SU-DHL-6 (cell line): ENCODE results near the gene ENTREP3.

Experiments used
- H2AFZ ChIP-seq: fragments of 200-600 bp; sonication (generic); 2 replicates; pipeline ENCODE4 v1.6.1; 2014; ENCODE audit warnings: low read depth, mild to moderate bottlenecking, moderate library complexity, mixed read lengths, antibody characterized with exemption, low read length; ENCODE audit not compliant: severe bottlenecking
- H3F3A ChIP-seq: fragments of 200-600 bp; shearing (Covaris generic); 2 replicates; pipeline ENCODE4 v1.6.0; 2016; ENCODE audit warnings: antibody characterized with exemption, mild to moderate bottlenecking; ENCODE audit not compliant: insufficient read depth
- H3K27ac ChIP-seq: fragments of 200-600 bp; sonication (generic); 2 replicates; pipeline ENCODE4 v1.5.1; 2016; ENCODE audit warnings: low read depth, mild to moderate bottlenecking, low read length, moderate library complexity, mixed read lengths
- H3K27me3 ChIP-seq: fragments of 200-600 bp; sonication (generic), shearing (Covaris generic); 2 replicates; pipeline ENCODE4 v1.6.0; 2014; ENCODE audit warnings: mild to moderate bottlenecking, low read length
- H3K36me3 ChIP-seq: fragments of 200-600 bp; sonication (generic); 2 replicates; pipeline ENCODE4 v1.6.1; 2014; ENCODE audit warnings: mild to moderate bottlenecking, low read length, mixed read lengths
- H3K4me2 ChIP-seq: fragments of 300-600, 200-600 bp; shearing (Covaris generic), sonication (generic); 2 replicates; pipeline ENCODE4 v1.6.0; 2014; ENCODE audit warnings: low read length, low read depth, mild to moderate bottlenecking; ENCODE audit not compliant: poor library complexity, severe bottlenecking
- H3K4me3 ChIP-seq: fragments of 200-600 bp; sonication (generic); 2 replicates; pipeline ENCODE4 v1.5.1; 2014; ENCODE audit warnings: antibody characterized with exemption, low read length, mild to moderate bottlenecking, mixed read lengths; ENCODE audit not compliant: insufficient read depth, poor library complexity, severe bottlenecking
- H3K79me2 ChIP-seq: fragments of 200-600 bp; sonication (generic); 2 replicates; pipeline ENCODE4 v1.6.1; 2014; ENCODE audit warnings: mild to moderate bottlenecking, low read length, moderate library complexity; ENCODE audit not compliant: insufficient read depth
- H3K9ac ChIP-seq: fragments of 200-600 bp; sonication (generic); 2 replicates; pipeline ENCODE4 v1.7.0; 2014; ENCODE audit warnings: mild to moderate bottlenecking, low read length
- H3K9me2 ChIP-seq: fragments of 200-600 bp; sonication (generic); replicated peaks from 2 replicates; pipeline ENCODE4 v1.6.1; 2014; ENCODE audit warnings: low read length; ENCODE audit not compliant: insufficient read depth
- H3K9me3 ChIP-seq: fragments of 200-600 bp; sonication (generic); 2 replicates; pipeline ENCODE4 v1.6.1; 2014; ENCODE audit warnings: low read length, mixed read lengths; ENCODE audit not compliant: insufficient read depth
- H4K20me1 ChIP-seq: fragments of 200-600 bp; sonication (generic); 2 replicates; pipeline ENCODE4 v1.6.1; 2014; ENCODE audit warnings: low read depth, mild to moderate bottlenecking, antibody characterized with exemption, low read length, moderate library complexity, mixed read lengths
- EZH2phosphoT487 ChIP-seq: fragments of 200-600 bp; sonication (generic), shearing (Covaris generic); conservative IDR thresholded peaks from 2 replicates; pipeline ENCODE4 v1.6.1; 2018; ENCODE audit warnings: mild to moderate bottlenecking, antibody characterized with exemption, low read length, moderate library complexity, mixed read lengths
- TF ChIP-seq, protein P1 (sequence below): fragments of 200-600 bp; sonication (generic); IDR thresholded peaks from one replicate; pipeline ENCODE4 v1.5.1; 2017; ENCODE audit warnings: antibody characterized with exemption, mild to moderate bottlenecking, low read length, moderate library complexity; ENCODE audit not compliant: insufficient read depth, poor library complexity, severe bottlenecking

Gene ENTREP3

DNA sequence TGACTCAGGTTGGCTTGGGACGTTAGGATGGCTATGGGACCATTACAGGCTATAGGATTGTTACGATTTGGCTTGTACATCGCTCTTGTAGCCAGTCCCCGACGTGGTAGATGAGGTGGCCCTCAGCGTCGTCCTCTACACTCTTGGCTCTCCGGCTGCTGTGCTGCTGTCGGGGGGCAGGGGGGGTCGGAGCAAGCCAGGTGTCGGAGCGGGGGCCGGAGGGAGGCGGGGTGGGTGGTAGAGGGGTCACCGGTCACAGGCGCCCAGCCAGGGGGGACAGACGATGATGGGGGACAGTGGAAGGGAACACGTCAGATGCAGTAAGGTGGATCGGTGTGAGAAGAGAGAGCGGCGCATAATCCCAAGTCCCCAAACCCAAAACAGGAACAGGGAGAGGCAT, 13.3 kb upstream of the ENTREP3 start:
- H3K9me2 ChIP-seq, result no peaks in the 10 kb centered on the region
- TF ChIP-seq EZH2phosphoT487, result no peak
- TF ChIP-seq, protein P1, sequence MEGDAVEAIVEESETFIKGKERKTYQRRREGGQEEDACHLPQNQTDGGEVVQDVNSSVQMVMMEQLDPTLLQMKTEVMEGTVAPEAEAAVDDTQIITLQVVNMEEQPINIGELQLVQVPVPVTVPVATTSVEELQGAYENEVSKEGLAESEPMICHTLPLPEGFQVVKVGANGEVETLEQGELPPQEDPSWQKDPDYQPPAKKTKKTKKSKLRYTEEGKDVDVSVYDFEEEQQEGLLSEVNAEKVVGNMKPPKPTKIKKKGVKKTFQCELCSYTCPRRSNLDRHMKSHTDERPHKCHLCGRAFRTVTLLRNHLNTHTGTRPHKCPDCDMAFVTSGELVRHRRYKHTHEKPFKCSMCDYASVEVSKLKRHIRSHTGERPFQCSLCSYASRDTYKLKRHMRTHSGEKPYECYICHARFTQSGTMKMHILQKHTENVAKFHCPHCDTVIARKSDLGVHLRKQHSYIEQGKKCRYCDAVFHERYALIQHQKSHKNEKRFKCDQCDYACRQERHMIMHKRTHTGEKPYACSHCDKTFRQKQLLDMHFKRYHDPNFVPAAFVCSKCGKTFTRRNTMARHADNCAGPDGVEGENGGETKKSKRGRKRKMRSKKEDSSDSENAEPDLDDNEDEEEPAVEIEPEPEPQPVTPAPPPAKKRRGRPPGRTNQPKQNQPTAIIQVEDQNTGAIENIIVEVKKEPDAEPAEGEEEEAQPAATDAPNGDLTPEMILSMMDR, result no peak
- peaks cover 29% of the 10 kb centered on the region for H3K36me3 ChIP-seq
- H3K4me3 ChIP-seq, result no peak overlapping the region
- H3K79me2 ChIP-seq, result peaks cover 22% of the 10 kb centered on the region
- no peaks in the 10 kb centered on the region for H3K27me3 ChIP-seq
- peaks cover 17% of the 10 kb centered on the region for H3F3A ChIP-seq
- H3K9ac ChIP-seq, result no peak overlapping the region
- no peak overlapping the region for H3K27ac ChIP-seq
- H2AFZ ChIP-seq, result no peak overlapping the region
- H3K9me3 ChIP-seq, result no peaks in the 10 kb centered on the region
- no peaks in the 10 kb centered on the region for H4K20me1 ChIP-seq
- H3K4me2 ChIP-seq, result no peak overlapping the region

DNA sequence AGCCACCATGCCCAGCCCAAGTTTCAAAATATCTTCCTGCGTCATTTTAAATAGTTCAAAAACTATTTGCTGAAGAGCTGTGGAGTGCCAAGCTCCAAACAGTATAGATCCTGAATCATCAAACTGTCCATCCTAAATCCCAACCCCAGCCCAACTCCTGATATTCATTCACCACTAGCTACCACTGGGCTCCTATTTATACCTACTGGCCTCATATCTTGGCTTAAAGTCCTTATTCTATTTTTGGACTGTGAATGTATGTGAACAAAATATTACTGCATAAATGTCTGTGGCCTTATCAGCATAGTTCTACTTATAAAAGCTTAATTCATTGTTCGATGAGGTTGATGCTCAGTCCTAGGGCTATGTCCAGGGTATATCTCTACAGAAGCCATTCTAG, 12.1 kb upstream of the ENTREP3 start:
- no peaks in the 10 kb centered on the region for H3K27me3 ChIP-seq

DNA sequence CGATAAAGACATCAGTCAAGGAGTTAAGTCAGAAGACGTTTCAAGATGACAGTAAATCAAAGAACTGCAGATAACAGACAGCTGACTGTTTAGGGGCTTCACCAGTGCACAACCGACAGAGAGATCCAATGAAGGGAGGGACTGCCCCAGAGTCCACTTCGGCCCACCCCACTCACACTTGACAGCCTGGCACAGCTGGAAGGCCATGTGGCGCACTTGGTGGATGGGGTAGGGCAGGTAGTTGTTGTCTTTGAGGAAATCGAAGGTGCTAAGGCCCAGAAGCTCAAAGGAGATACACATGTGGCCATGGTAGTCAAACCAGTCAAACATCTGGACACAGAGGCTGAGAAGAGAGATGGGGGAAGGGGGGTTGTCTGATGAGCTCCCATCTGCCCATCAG, 11.3 kb upstream of the ENTREP3 start:
- H3K27me3 ChIP-seq, result no peaks in the 10 kb centered on the region
- H3F3A ChIP-seq, result peaks cover 29% of the 10 kb centered on the region
- H3K9me2 ChIP-seq, result no peaks in the 10 kb centered on the region
- H3K36me3 ChIP-seq, result peaks cover 29% of the 10 kb centered on the region
- no peak overlapping the region for H3K27ac ChIP-seq
- no peak overlapping the region for H3K4me2 ChIP-seq
- H2AFZ ChIP-seq, result no peak overlapping the region
- no peaks in the 10 kb centered on the region for H3K9me3 ChIP-seq
- no peak overlapping the region for H3K9ac ChIP-seq
- peaks cover 7% of the 10 kb centered on the region for H3K79me2 ChIP-seq
- TF ChIP-seq, protein P1, result no peak
- no peak for TF ChIP-seq EZH2phosphoT487
- H4K20me1 ChIP-seq, result no peaks in the 10 kb centered on the region
- no peak overlapping the region for H3K4me3 ChIP-seq

More for the DNA sequence above, 12.1 kb upstream of the ENTREP3 start:
- TF ChIP-seq EZH2phosphoT487, result no peak
- TF ChIP-seq, protein P1, result no peak
- Histone ChIP-seq H3K4me2 (no peak overlapping the region), H3K9me2 (no peaks in the 10 kb centered on the region), H3F3A (peaks cover 29% of the 10 kb centered on the region), H3K36me3 (peaks cover 29% of the 10 kb centered on the region), H3K79me2 (peaks cover 11% of the 10 kb centered on the region), H3K9ac (no peak overlapping the region), H3K27ac (no peak overlapping the region), H2AFZ (no peak overlapping the region), H3K4me3 (no peak overlapping the region), H4K20me1 (no peaks in the 10 kb centered on the region), H3K9me3 (no peaks in the 10 kb centered on the region)

DNA sequence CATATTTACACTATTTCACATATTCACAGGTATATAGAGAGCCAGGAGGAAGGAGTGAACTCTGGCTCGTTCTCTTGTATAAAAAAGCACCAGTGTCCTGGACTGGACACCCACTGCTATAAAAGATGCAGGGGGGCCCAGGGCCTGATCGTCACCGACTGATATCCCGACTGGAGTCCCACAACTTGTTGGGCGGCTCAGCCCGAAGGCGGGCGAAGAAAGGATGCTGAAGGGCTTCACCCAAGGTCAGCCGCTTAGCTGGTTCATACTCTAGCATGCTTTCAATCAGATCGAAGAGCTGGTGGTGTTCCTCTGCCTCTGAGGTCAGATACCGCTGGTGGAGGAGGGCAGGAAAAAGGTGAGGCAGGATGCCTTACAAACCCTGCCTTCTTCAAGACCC, 7.8 kb upstream of the ENTREP3 start:
- Histone ChIP-seq H3K9me2 (no peaks in the 10 kb centered on the region), H3F3A (peaks cover 29% of the 10 kb centered on the region), H3K36me3 (peaks cover 16% of the 10 kb centered on the region)

More for the DNA sequence above, 7.8 kb upstream of the ENTREP3 start:
- no peaks in the 10 kb centered on the region for H4K20me1 ChIP-seq
- H3K27me3 ChIP-seq, result no peaks in the 10 kb centered on the region
- peaks cover 19% of the 10 kb centered on the region for H3K79me2 ChIP-seq
- H3K9me3 ChIP-seq, result no peaks in the 10 kb centered on the region
- peak overlapping the region; percentile 85; the same call in 1 of the 2 replicates for H3K9ac ChIP-seq
- no peak overlapping the region for H3K27ac ChIP-seq
- H3K4me2 ChIP-seq, result no peak overlapping the region
- no peak overlapping the region for H2AFZ ChIP-seq
- TF ChIP-seq EZH2phosphoT487, result no peak
- TF ChIP-seq, protein P1, result no peak
- no peak overlapping the region for H3K4me3 ChIP-seq
